T-cell (primary cell): ENCODE results near the gene CEP68. TPM values are rescaled to one million over a fixed set of nuclear protein-coding genes. Genes with fewer than 3 reads are reported as not detected.
"Not testable (repeated sequence)": the region's sequence is repeated elsewhere in the genome, so short reads cannot be mapped to it uniquely, and the experiment has no call there.

Experiments used
- ATAC-seq, 4 experiments: fragments of 200-7000 bp in 3 of 4; fragments of 150-1000 bp in 1 of 4; cut with Tn5 transposase; replicated peaks in 1 of 4; 1 replicate in 3 of 4; 2 replicates in 1 of 4; pipeline ENCODE4 v1.10.0; 2021; ENCODE audit warnings: moderate library complexity in 3 of 4, mild to moderate bottlenecking in 2 of 4, moderate number of reproducible peaks in 1 of 4
- CTCF ChIA-PET, 2 donors: fragments of 300-600 bp; sonication (Branson Sonifier 250); formaldehyde crosslinking; loops; one replicate each; lab custom pipeline; 2022; ENCODE audit warnings: antibody characterized with exemption in 2 of 2; lab: Charles Lee
- POLR2A ChIA-PET, 2 donors: fragments of 300-600 bp; sonication (Branson Sonifier 250); formaldehyde crosslinking; loops; one replicate each; lab custom pipeline; 2022; ENCODE audit warnings: antibody characterized with exemption in 2 of 2; lab: Charles Lee
- DNase-seq, 35 experiments: peaks; one replicate each; pipeline versions ENCODE4 v3.0.0 to v3.0.0-alpha.2; 2013 to 2023
- H3K27ac ChIP-seq: one replicate; pipeline ENCODE4 v1.5.1; 2013; ENCODE audit warnings: low read length
- H3K27me3 ChIP-seq, 2 experiments: replicated peaks in 1 of 2; 1 replicate in 1 of 2; 2 replicates in 1 of 2; pipeline versions ENCODE4 v1.6.1 to v1.7.0; 2013; ENCODE audit warnings: low read length in 1 of 2, mixed read lengths in 1 of 2; ENCODE audit not compliant: control insufficient read depth in 2 of 2, insufficient read depth in 2 of 2; ENCODE audit errors: extremely low read depth in 1 of 2
- H3K36me3 ChIP-seq, 2 donors: 1 replicate in 1 of 2; 2 replicates in 1 of 2; pipeline versions ENCODE4 v1.6.1 to v1.7.0; 2013; ENCODE audit warnings: low read length in 1 of 2; ENCODE audit not compliant: control insufficient read depth in 2 of 2, insufficient read depth in 1 of 2; ENCODE audit errors: extremely low read depth in 1 of 2
- H3K4me1 ChIP-seq, 2 experiments: 1 replicate in 1 of 2; 2 replicates in 1 of 2; pipeline versions ENCODE4 v1.6.1 to v1.7.0; 2013; ENCODE audit warnings: low read length in 2 of 2, mixed read lengths in 1 of 2; ENCODE audit not compliant: insufficient read depth in 2 of 2, control insufficient read depth in 1 of 2; ENCODE audit errors: extremely low read depth in 1 of 2
- H3K4me3 ChIP-seq, 2 donors: 1 replicate in 1 of 2; 2 replicates in 1 of 2; pipeline versions ENCODE4 v1.5.1 to v1.7.0; 2013; ENCODE audit warnings: mild to moderate bottlenecking in 2 of 2, low read length in 1 of 2, moderate library complexity in 1 of 2; ENCODE audit not compliant: control insufficient read depth in 1 of 2; ENCODE audit errors: extremely low read depth in 1 of 2
- H3K9me3 ChIP-seq: 2 replicates; pipeline ENCODE4 v1.7.0; 2013
- H3K27ac Mint-ChIP-seq, 2 donors: one replicate each; pipeline ENCODE4 v1.8.0; 2020 to 2021; ENCODE audit warnings: mild to moderate bottlenecking in 2 of 2, mixed read lengths in 2 of 2
- H3K27me3 Mint-ChIP-seq, 2 donors: one replicate each; pipeline ENCODE4 v1.8.0; 2021 to 2022; ENCODE audit warnings: mixed read lengths in 2 of 2
- H3K36me3 Mint-ChIP-seq: one replicate; pipeline ENCODE4 v1.8.0; 2021; ENCODE audit warnings: mixed read lengths
- H3K4me1 Mint-ChIP-seq, 3 donors: one replicate each; pipeline ENCODE4 v1.8.0; 2020 to 2022; ENCODE audit warnings: mixed read lengths in 3 of 3, mild to moderate bottlenecking in 1 of 3
- H3K4me3 Mint-ChIP-seq, 3 donors: one replicate each; pipeline ENCODE4 v1.8.0; 2020 to 2022; ENCODE audit warnings: mild to moderate bottlenecking in 3 of 3, mixed read lengths in 3 of 3, moderate library complexity in 3 of 3
- H3K9me3 Mint-ChIP-seq, 3 donors: one replicate each; pipeline ENCODE4 v1.8.0; 2020 to 2022; ENCODE audit warnings: mixed read lengths in 3 of 3
- WGBS: methylation state at CpG from one replicate; pipeline ENCODE4 v1.1.5; 2013; ENCODE audit warnings: missing lambda C conversion rate; ENCODE audit not compliant: insufficient coverage; 5-methylcytosine and 5-hydroxymethylcytosine counted together
- total RNA-seq, 35 experiments: library from RNA in 6 of 35; stranded (reverse) in 6 of 35; fragments of 120-200 nt in 1 of 35; gene quantifications; one replicate each; pipeline versions ENCODE4 v1.2.1 to v1.2.4 and lab custom pipeline; 2013 to 2026

The CEP68 gene
- total RNA-seq, 5 donors from 2014 or later (not counting 1 experiment from before 2014, with no cell fraction given) = 24.1 to 41.4 (median 37.4) TPM

- CTCF ChIA-PET = no interaction called here
- ATAC-seq = no peak
- no peak overlapping the region for H3K27ac ChIP-seq
Observed at GRCh38 chr2:65019010-65019409, 37.2 kb upstream of the CEP68 start.

DNA sequence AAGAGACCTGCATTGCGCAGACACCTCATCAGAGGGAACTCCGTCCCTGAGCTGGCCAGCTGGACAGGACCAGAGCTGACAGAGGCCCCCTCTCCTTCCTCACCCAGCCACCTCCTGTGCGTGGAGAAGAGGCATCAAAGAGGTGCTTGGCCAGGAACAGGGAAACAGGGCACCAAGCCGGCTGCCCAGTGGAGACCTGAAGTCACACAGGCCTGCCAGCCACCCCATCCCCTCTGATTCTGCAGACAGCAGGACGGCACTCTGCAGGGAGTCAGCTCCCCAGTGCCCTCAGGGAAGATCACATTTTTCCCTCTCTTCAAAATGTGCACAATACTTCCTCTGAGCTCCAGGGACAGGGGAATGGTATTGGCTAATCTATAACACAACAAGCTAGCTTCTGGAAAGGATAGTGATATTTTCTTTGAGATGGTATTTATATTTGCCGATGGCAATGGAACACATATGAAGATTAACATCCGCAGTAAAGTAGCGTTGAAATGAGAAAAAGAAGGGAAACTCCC lies 36.5 kb upstream of the CEP68 start:
- ATAC-seq = no peak
- DNase-seq = no peak
- Mint-ChIP-seq H3K27ac (no peak overlapping the region), H3K36me3 (peaks cover 54% of the 10 kb centered on the region), H3K27me3 (no peaks in the 10 kb centered on the region), H3K4me1 (peaks cover 0 to 3% (median 0%) of the 10 kb centered on the region in 3 donors), H3K4me3 (no peak overlapping the region), H3K9me3 (no peaks in the 10 kb centered on the region)
- H3K27ac ChIP-seq = no peak overlapping the region
- H3K36me3 ChIP-seq = peaks cover 0 to 9% of the 10 kb centered on the region in 2 donors
- ChIA-PET POLR2A (no interaction called here), CTCF (no interaction called here)
- WGBS = 87% methylated on average over 2 of the region's 8 CpGs
- no peaks in the 10 kb centered on the region for H3K9me3 ChIP-seq
- H3K27me3 ChIP-seq = no peaks in the 10 kb centered on the region
- no peak overlapping the region for H3K4me3 ChIP-seq
- no peaks in the 10 kb centered on the region for H3K4me1 ChIP-seq

More at GRCh38 chr2:65019010-65019409, 37.2 kb upstream of the CEP68 start:
- no peak overlapping the region for H3K4me3 Mint-ChIP-seq
- H3K36me3 ChIP-seq = peaks cover 0 to 9% of the 10 kb centered on the region in 2 donors
- H3K9me3 Mint-ChIP-seq = no peaks in the 10 kb centered on the region
- H3K36me3 Mint-ChIP-seq = peaks cover 55% of the 10 kb centered on the region
- peaks cover 0 to 3% (median under 1%) of the 10 kb centered on the region in 3 donors for H3K4me1 Mint-ChIP-seq
- H3K27me3 Mint-ChIP-seq = no peaks in the 10 kb centered on the region
- H3K27ac Mint-ChIP-seq = no peak overlapping the region
- no peaks in the 10 kb centered on the region for H3K9me3 ChIP-seq
- POLR2A ChIA-PET = no interaction called here
- no peaks in the 10 kb centered on the region for H3K4me1 ChIP-seq
- H3K27me3 ChIP-seq = no peaks in the 10 kb centered on the region
- WGBS = 95% methylated on average over 1 of the region's 1 CpG
- DNase-seq = no peak
- no peak overlapping the region for H3K4me3 ChIP-seq

DNA sequence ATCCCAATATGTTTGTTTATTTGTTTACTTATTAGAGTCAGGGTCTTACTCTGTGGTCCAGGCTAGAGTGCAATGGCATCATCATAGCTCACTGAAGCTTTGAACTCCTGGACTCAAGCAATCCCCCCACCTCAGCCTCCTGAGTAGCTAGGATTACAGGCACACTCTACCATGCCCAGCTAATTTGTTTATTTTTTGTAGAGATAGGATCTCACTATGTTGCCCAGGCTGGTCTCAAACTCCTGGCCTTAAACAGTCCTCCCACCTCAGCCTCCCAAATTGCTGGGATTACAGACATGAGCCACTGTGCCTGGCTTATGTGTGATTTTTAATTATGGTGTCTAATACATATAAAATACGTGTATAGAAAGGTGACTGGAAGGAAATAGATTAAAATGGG lies 36.0 kb upstream of the CEP68 start:
- not testable (repeated sequence) for H3K27ac Mint-ChIP-seq, H3K36me3 ChIP-seq

GRCh38 chr2:65020943-65021528 lies 35.2 kb upstream of the CEP68 start:
- H3K4me1 ChIP-seq = no peaks in the 10 kb centered on the region
- DNase-seq (no peak), ATAC-seq (no peak)
- H3K36me3 Mint-ChIP-seq = peaks cover 52% of the 10 kb centered on the region
- ChIA-PET CTCF (no interaction called here), POLR2A (no interaction called here)
- peaks cover 0 to 9% of the 10 kb centered on the region in 2 donors for H3K36me3 ChIP-seq
- WGBS = 94% methylated on average over 10 of the region's 11 CpGs
- no peaks in the 10 kb centered on the region for H3K9me3 Mint-ChIP-seq
- peaks cover 0 to 6% (median 3%) of the 10 kb centered on the region in 3 donors for H3K4me1 Mint-ChIP-seq
- H3K4me3 Mint-ChIP-seq = no peak overlapping the region
- H3K27me3 Mint-ChIP-seq = no peaks in the 10 kb centered on the region
- no peaks in the 10 kb centered on the region for H3K9me3 ChIP-seq
- H3K27me3 ChIP-seq = no peaks in the 10 kb centered on the region
- no peak overlapping the region for H3K27ac Mint-ChIP-seq
- H3K4me3 ChIP-seq = no peak overlapping the region
- H3K27ac ChIP-seq = no peak overlapping the region

More for the DNA sequence above, 36.0 kb upstream of the CEP68 start:
- H3K4me1 ChIP-seq, H3K9me3 Mint-ChIP-seq, H3K9me3 ChIP-seq, CTCF ChIA-PET, H3K27me3 ChIP-seq, H3K27me3 Mint-ChIP-seq, H3K4me3 Mint-ChIP-seq, H3K4me1 Mint-ChIP-seq, DNase-seq, H3K4me3 ChIP-seq, ATAC-seq, POLR2A ChIA-PET, H3K27ac ChIP-seq: not testable (repeated sequence)
- WGBS = 100% methylated on average over 1 of the region's 1 CpG
- peaks cover 49% of the 10 kb centered on the region for H3K36me3 Mint-ChIP-seq

DNA sequence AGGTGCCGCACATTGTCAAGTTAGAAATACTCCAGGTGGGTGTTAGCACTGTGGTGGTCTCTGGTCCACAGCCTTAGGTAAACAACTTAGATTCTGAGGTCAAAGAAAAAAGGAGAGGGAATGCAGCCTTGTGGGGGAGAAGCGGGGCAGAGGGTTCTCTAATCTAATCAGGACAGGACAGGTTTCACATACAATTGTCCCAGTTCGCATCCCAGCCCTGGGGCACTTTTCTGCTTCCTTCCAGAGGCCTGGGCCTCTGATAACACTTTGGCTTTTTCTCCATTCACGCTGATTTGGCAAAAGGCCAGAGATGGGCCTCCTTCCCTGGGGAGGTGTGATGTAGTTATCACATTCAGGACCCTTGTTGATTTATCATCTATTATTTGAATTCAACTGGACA lies 34.5 kb upstream of the CEP68 start:
- H3K9me3 ChIP-seq = no peaks in the 10 kb centered on the region
- peaks cover 46% of the 10 kb centered on the region for H3K36me3 Mint-ChIP-seq
- H3K36me3 ChIP-seq = peaks cover 0 to 9% of the 10 kb centered on the region in 2 donors
- 93% methylated on average over 3 of the region's 4 CpGs for WGBS
- H3K27me3 ChIP-seq = no peaks in the 10 kb centered on the region
- H3K9me3 Mint-ChIP-seq = no peaks in the 10 kb centered on the region
- DNase-seq = no peak
- CTCF ChIA-PET = no interaction called here
- no peak overlapping the region for H3K4me3 ChIP-seq
- no peak for ATAC-seq
- H3K4me3 Mint-ChIP-seq = no peak overlapping the region
- peaks cover 0 to 6% (median 3%) of the 10 kb centered on the region in 3 donors for H3K4me1 Mint-ChIP-seq
- no peaks in the 10 kb centered on the region for H3K4me1 ChIP-seq
- H3K27ac ChIP-seq = no peak overlapping the region
- POLR2A ChIA-PET = no interaction called here
- no peak overlapping the region for H3K27ac Mint-ChIP-seq
- H3K27me3 Mint-ChIP-seq = no peaks in the 10 kb centered on the region

GRCh38 chr2:65022189-65022588 lies 34.0 kb upstream of the CEP68 start:
- WGBS = 87% methylated on average over 4 of the region's 6 CpGs
- Mint-ChIP-seq H3K4me1 (peaks cover 0 to 6% (median 3%) of the 10 kb centered on the region in 3 donors), H3K27ac (no peak overlapping the region), H3K9me3 (no peaks in the 10 kb centered on the region), H3K4me3 (no peak overlapping the region), H3K36me3 (peaks cover 43% of the 10 kb centered on the region), H3K27me3 (no peaks in the 10 kb centered on the region)
- ATAC-seq = no peak
- Histone ChIP-seq H3K4me1 (no peaks in the 10 kb centered on the region), H3K36me3 (peaks cover 0 to 9% of the 10 kb centered on the region in 2 donors), H3K4me3 (no peak overlapping the region), H3K27ac (no peak overlapping the region), H3K9me3 (no peaks in the 10 kb centered on the region), H3K27me3 (no peaks in the 10 kb centered on the region)
- CTCF ChIA-PET = no interaction called here
- POLR2A ChIA-PET = no interaction called here
- DNase-seq = no peak
